Measurements from ENCODE around the gene BCL2.
"Not testable (repeated sequence)": the region's sequence is repeated elsewhere in the genome, so short reads cannot be mapped to it uniquely, and the experiment has no call there.

The BCL2 gene

GRCh38 chr18:63258749-63259566 lies 60.6 kb downstream of the BCL2 start:
- no peak for DNase-seq (ENCODE audit: low read depth)

- DNase-seq (ENCODE audit: low read depth): no peak
Observed at GRCh38 chr18:63257453-63257852, 62.1 kb downstream of the BCL2 start.

- DNase-seq (ENCODE audit: low read depth): no peak
Observed at GRCh38 chr18:63255435-63255834, 64.1 kb downstream of the BCL2 start.

- DNase-seq (ENCODE audit: low read depth): no peak
Observed at GRCh38 chr18:63254716-63255399, 64.7 kb downstream of the BCL2 start.

- DNase-seq (ENCODE audit: low read depth): no peak
Observed at GRCh38 chr18:63253428-63254372, 65.9 kb downstream of the BCL2 start.

- no peak for DNase-seq (ENCODE audit: low read depth)
Observed at GRCh38 chr18:63253014-63253413, 66.6 kb downstream of the BCL2 start.

GRCh38 chr18:63249771-63250170 lies 69.8 kb downstream of the BCL2 start:
- DNase-seq (ENCODE audit: low read depth): no peak

- DNase-seq (ENCODE audit: low read depth): no peak
Observed at GRCh38 chr18:63247926-63248325, 71.6 kb downstream of the BCL2 start.

- DNase-seq (ENCODE audit: low read depth): no peak
Observed at GRCh38 chr18:63247506-63247905, 72.1 kb downstream of the BCL2 start.

GRCh38 chr18:63245600-63245999 lies 74.0 kb downstream of the BCL2 start:
- DNase-seq (ENCODE audit: low read depth): no peak

GRCh38 chr18:63244607-63245006 lies 75.0 kb downstream of the BCL2 start:
- no peak for DNase-seq (ENCODE audit: low read depth)

- no peak for DNase-seq (ENCODE audit: low read depth)
Observed at GRCh38 chr18:63241760-63242159, 77.8 kb downstream of the BCL2 start.

- no peak for DNase-seq (ENCODE audit: low read depth)
Observed at GRCh38 chr18:63241317-63241712, 78.3 kb downstream of the BCL2 start.

GRCh38 chr18:63240531-63241316 lies 78.8 kb downstream of the BCL2 start:
- no peak for DNase-seq (ENCODE audit: low read depth)

- no peak for DNase-seq (ENCODE audit: low read depth)
Observed at GRCh38 chr18:63238693-63239075, 80.9 kb downstream of the BCL2 start.

- no peak for DNase-seq (ENCODE audit: low read depth)
Observed at GRCh38 chr18:63237881-63238692, 81.5 kb downstream of the BCL2 start.

GRCh38 chr18:63236921-63237846 lies 82.4 kb downstream of the BCL2 start:
- no peak for DNase-seq (ENCODE audit: low read depth)

GRCh38 chr18:63236406-63236805 lies 83.2 kb downstream of the BCL2 start:
- no peak for DNase-seq (ENCODE audit: low read depth)

- not testable (repeated sequence) for DNase-seq (ENCODE audit: low read depth)
Observed at GRCh38 chr18:63235920-63236319, 83.6 kb downstream of the BCL2 start.

GRCh38 chr18:63234841-63235240 lies 84.7 kb downstream of the BCL2 start:
- DNase-seq (ENCODE audit: low read depth): no peak
